SK-N-SH (cell line): ENCODE results near the gene NTNG2.

Source experiments
- CHD2 ChIP-seq: fragments of 150-350 bp; IDR thresholded peaks from 2 replicates; pipeline ENCODE4 v1.6.1; 2018; ENCODE audit warnings: low read length; ENCODE audit not compliant: partially characterized antibody
- EP300 ChIP-seq, 2 experiments: IDR thresholded peaks; 2 replicates each; pipeline versions ENCODE4 v1.4.0 to v1.6.1; 2012; ENCODE audit warnings: borderline replicate concordance in 1 of 2, low read depth in 1 of 2, low read length in 1 of 2
- FOSL2 ChIP-seq: IDR thresholded peaks from 2 replicates; pipeline ENCODE4 v1.4.0; 2012; ENCODE audit warnings: low read depth, mild to moderate bottlenecking, moderate library complexity, borderline replicate concordance
- GABPA ChIP-seq: IDR thresholded peaks from 2 replicates; pipeline ENCODE4 v1.4.0; 2012; ENCODE audit warnings: low read depth, mild to moderate bottlenecking
- TF ChIP-seq, protein P1 (sequence below): fragments of 200-600 bp; sonication (generic); IDR thresholded peaks from 2 replicates; pipeline ENCODE4 v1.6.1; 2017; ENCODE audit warnings: antibody characterized with exemption, mild to moderate bottlenecking, moderate library complexity

DNA sequence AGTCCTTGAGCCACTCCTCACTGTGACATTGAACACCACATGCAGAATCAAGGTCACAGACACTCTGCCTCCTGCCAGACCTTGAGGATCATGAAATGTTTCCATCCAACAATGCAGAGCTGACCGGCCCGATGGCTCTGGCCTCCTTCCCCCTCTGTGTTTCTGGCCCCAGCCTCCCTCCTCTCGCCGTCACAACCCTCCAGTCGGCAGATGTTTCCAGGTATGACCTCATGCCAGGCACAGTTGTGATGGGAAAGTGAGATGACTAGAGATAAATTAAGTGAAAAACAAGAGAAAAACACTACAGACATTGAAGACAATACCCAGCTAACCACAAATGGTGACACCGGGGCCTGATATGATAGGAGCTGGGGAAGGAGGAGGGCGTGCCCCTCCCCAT lies 9.8 kb downstream of the NTNG2 start:
- no peak for TF ChIP-seq EP300 (IDR thresholded peaks at IDR 0.05; ENCODE audit: borderline replicate concordance in 1 of 2, low read depth in 1 of 2, low read length in 1 of 2)
- no peak for TF ChIP-seq CHD2
- no peak for TF ChIP-seq FOSL2
- TF ChIP-seq, protein P1, sequence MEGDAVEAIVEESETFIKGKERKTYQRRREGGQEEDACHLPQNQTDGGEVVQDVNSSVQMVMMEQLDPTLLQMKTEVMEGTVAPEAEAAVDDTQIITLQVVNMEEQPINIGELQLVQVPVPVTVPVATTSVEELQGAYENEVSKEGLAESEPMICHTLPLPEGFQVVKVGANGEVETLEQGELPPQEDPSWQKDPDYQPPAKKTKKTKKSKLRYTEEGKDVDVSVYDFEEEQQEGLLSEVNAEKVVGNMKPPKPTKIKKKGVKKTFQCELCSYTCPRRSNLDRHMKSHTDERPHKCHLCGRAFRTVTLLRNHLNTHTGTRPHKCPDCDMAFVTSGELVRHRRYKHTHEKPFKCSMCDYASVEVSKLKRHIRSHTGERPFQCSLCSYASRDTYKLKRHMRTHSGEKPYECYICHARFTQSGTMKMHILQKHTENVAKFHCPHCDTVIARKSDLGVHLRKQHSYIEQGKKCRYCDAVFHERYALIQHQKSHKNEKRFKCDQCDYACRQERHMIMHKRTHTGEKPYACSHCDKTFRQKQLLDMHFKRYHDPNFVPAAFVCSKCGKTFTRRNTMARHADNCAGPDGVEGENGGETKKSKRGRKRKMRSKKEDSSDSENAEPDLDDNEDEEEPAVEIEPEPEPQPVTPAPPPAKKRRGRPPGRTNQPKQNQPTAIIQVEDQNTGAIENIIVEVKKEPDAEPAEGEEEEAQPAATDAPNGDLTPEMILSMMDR = no peak
- TF ChIP-seq GABPA = no peak
